HG02938 (cell line): ENCODE measurements around the gene PAPLN.

ENCODE experiments used
- ATAC-seq: cut with Tn5 transposase; IDR thresholded peaks from one replicate; pipeline ENCODE4 v1.9.1; 2021; ENCODE audit warnings: mild to moderate bottlenecking, moderate library complexity; ENCODE audit not compliant: unreplicated experiment

PAPLN gene

GRCh38 chr14:73227812-73228781, 9.2 kb upstream of the PAPLN start:
- ATAC-seq: no peak

GRCh38 chr14:73230051-73230450, 7.3 kb upstream of the PAPLN start:
- no peak for ATAC-seq

- ATAC-seq: no peak
These were observed 5.1 kb upstream of the PAPLN start for GRCh38 chr14:73231981-73232851.

GRCh38 chr14:73232984-73233383, 4.3 kb upstream of the PAPLN start:
- ATAC-seq: no peak

GRCh38 chr14:73233564-73233963, 3.7 kb upstream of the PAPLN start:
- no peak for ATAC-seq

GRCh38 chr14:73234029-73234428, 3.3 kb upstream of the PAPLN start:
- ATAC-seq: no peak

- ATAC-seq: no peak
These were observed 2.5 kb upstream of the PAPLN start for GRCh38 chr14:73234586-73235394.

- ATAC-seq: no peak
These were observed 1.7 kb upstream of the PAPLN start for GRCh38 chr14:73235531-73236155.

- no peak for ATAC-seq
These were observed 1.1 kb upstream of the PAPLN start for GRCh38 chr14:73236157-73236556.

GRCh38 chr14:73236752-73237218, 521 bp upstream of the PAPLN start:
- ATAC-seq: no peak

- no peak for ATAC-seq
These were observed 599 bp downstream of the PAPLN start for GRCh38 chr14:73237786-73238423.

- no peak for ATAC-seq
These were observed 1.1 kb downstream of the PAPLN start for GRCh38 chr14:73238424-73238852.

GRCh38 chr14:73238941-73239340, 1.6 kb downstream of the PAPLN start:
- no peak for ATAC-seq

- ATAC-seq: no peak
These were observed 2.3 kb downstream of the PAPLN start for GRCh38 chr14:73239393-73240241.

- no peak for ATAC-seq
These were observed 3.6 kb downstream of the PAPLN start for GRCh38 chr14:73240816-73241480.

GRCh38 chr14:73241481-73242165, 4.3 kb downstream of the PAPLN start:
- ATAC-seq: no peak

- ATAC-seq: no peak
These were observed 5.1 kb downstream of the PAPLN start for GRCh38 chr14:73242357-73242901.
